ENCODE measurements around the gene ACYP1. TPM values are rescaled to one million over a fixed set of nuclear protein-coding genes. Genes with fewer than 3 reads are reported as not detected.

The ACYP1 gene
- total RNA-seq, 2 experiments from 2014 or later = 65.0 to 97.5 TPM

- TF ChIP-seq CTCF (conservative IDR thresholded peaks at IDR 0.05; ENCODE audit: low read length) = no peak
- no peak for TF ChIP-seq EZH2phosphoT487 (IDR thresholded peaks at IDR 0.05; ENCODE audit: borderline replicate concordance, low read depth, low read length)
- intact Hi-C loops (cut with micrococcal nuclease; ENCODE audit: unreplicated experiment) = no loop called here
- ChIA-PET CTCF (ENCODE audit: unreplicated experiment) (no interaction called here), POLR2A (interaction anchor here (0.7 kb wide), 1 partner anchor 1732 kb away, joined by 3 read pairs; no protein-coding TSS in a partner anchor)
- Histone ChIP-seq H3K36me3 (ENCODE audit: insufficient read depth, low read length) (peaks cover 85% of the 10 kb centered on the region), H3K27ac (ENCODE audit: low read depth, low read length, poor library complexity, severe bottlenecking) (no peak overlapping the region), H3K4me2 (ENCODE audit: low read length) (no peak overlapping the region), H3K79me2 (ENCODE audit: insufficient read depth, low read depth, low read length) (no peaks in the 10 kb centered on the region), H3K4me3 (ENCODE audit: low read depth, low read length, poor library complexity, severe bottlenecking) (no peak overlapping the region), H3K9me3 (ENCODE audit: low read length) (no peaks in the 10 kb centered on the region), H3K4me1 (ENCODE audit: insufficient read depth, low read length, poor library complexity, severe bottlenecking) (no peaks in the 10 kb centered on the region), H4K20me1 (ENCODE audit: insufficient read depth, low read length) (no peaks in the 10 kb centered on the region), H3K9me2 (ENCODE audit: insufficient read depth, low read length) (no peaks in the 10 kb centered on the region), H2AFZ (ENCODE audit: low read length) (no peak overlapping the region)
- BruUV-seq (replicated peaks) = no TSS peak
- no peak for DNase-seq (ENCODE audit: low spot score)
Measured at GRCh38 chr14:75094896-75095295, 31.1 kb upstream of the ACYP1 start.

- BruUV-seq (replicated peaks) = no TSS peak
- peaks cover 81% of the 10 kb centered on the region for H3K36me3 ChIP-seq (ENCODE audit: insufficient read depth, low read length)
- CTCF ChIA-PET (ENCODE audit: unreplicated experiment) = no interaction called here
Measured at GRCh38 chr14:75092698-75093097, 28.9 kb upstream of the ACYP1 start.

More at GRCh38 chr14:75092698-75093097, 28.9 kb upstream of the ACYP1 start:
- no peak overlapping the region for H3K27ac ChIP-seq (ENCODE audit: low read depth, low read length, poor library complexity, severe bottlenecking)
- H3K4me1 ChIP-seq (ENCODE audit: insufficient read depth, low read length, poor library complexity, severe bottlenecking) = no peaks in the 10 kb centered on the region
- intact Hi-C loops (cut with micrococcal nuclease; ENCODE audit: unreplicated experiment) = no loop called here
- no peak overlapping the region for H3K4me2 ChIP-seq (ENCODE audit: low read length)
- no peak overlapping the region for H3K4me3 ChIP-seq (ENCODE audit: low read depth, low read length, poor library complexity, severe bottlenecking)
- no peak overlapping the region for H2AFZ ChIP-seq (ENCODE audit: low read length)
- POLR2A ChIA-PET = interaction anchor here (0.8 kb wide), 1 partner anchor 13 kb away, joined by 3 read pairs; no protein-coding TSS in a partner anchor
- H3K79me2 ChIP-seq (ENCODE audit: insufficient read depth, low read depth, low read length) = no peaks in the 10 kb centered on the region
- no peaks in the 10 kb centered on the region for H4K20me1 ChIP-seq (ENCODE audit: insufficient read depth, low read length)
- no peak for TF ChIP-seq CTCF (conservative IDR thresholded peaks at IDR 0.05; ENCODE audit: low read length)
- no peak for TF ChIP-seq EZH2phosphoT487 (IDR thresholded peaks at IDR 0.05; ENCODE audit: borderline replicate concordance, low read depth, low read length)
- no peaks in the 10 kb centered on the region for H3K9me3 ChIP-seq (ENCODE audit: low read length)
- no peak for DNase-seq (ENCODE audit: low spot score)
- H3K9me2 ChIP-seq (ENCODE audit: insufficient read depth, low read length) = no peaks in the 10 kb centered on the region
